Measurements from ENCODE around the gene CDC16.

The CDC16 gene

DNA sequence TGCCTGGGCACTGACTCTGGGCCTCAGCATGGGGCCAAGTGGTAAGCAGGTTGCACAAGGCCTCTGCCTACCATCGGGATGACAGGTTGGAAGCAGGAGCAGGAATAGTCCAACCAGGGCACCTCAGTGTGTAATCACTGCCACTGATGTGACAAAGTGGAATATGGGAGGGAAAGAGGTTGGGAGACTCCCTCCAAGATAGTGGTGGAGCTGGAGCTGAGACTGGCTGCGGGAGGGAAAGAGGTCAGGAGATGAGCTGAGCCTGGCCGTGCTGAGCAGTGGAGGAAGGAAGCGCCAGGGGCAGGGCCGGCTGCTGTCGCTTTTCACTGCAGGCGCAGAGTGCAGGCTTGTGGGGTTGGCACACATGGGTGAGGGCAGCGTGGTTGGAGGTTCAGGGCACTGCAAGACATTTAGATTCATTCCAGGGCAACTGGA lies 53.5 kb downstream of the CDC16 start:
- H3K27me3 ChIP-seq (ENCODE audit: control insufficient read depth, insufficient read depth, low read length, poor library complexity, severe bottlenecking), result no peaks in the 10 kb centered on the region
- H3K4me1 ChIP-seq (ENCODE audit: control insufficient read depth, insufficient read depth, low read length), result no peaks in the 10 kb centered on the region
- H3K27ac ChIP-seq (ENCODE audit: insufficient read depth, low read depth, low read length, poor library complexity, severe bottlenecking), result no peak overlapping the region
- no peak overlapping the region for H3K4me3 ChIP-seq (ENCODE audit: insufficient read depth, low read depth, low read length)
- no peaks in the 10 kb centered on the region for H3K9me3 ChIP-seq (ENCODE audit: control insufficient read depth, low read length)
- peaks cover 11% of the 10 kb centered on the region for H3K36me3 ChIP-seq (ENCODE audit: control insufficient read depth, insufficient read depth, low read length)
- 95 to 97% methylated on average over 8 of the region's 8 CpGs for WGBS, 2 experiments

DNA sequence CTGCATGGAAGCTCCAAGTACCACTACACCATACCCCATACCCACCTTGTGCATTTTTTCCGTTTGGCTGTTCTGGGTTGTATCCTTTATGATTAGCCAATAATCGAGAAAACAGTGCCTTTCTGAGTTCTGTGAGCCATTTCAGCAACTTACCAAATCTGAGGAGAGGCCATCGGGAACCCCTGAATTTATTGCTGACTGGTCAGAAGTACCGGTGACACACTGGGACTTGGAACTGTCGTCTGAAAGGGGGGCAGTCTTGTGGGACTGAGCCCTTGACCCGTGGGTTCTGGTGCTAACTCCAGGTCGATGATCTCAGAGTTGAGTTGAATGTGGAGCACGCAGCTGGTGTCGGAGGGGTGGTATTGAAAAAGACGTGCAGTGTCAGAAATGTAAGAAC lies 61.8 kb downstream of the CDC16 start:
- H3K36me3 ChIP-seq (ENCODE audit: control insufficient read depth, insufficient read depth, low read length), result peaks cover 20% of the 10 kb centered on the region
- WGBS, 2 experiments, result 95 to 96% methylated on average over 10 of the region's 10 CpGs
- no peaks in the 10 kb centered on the region for H3K27me3 ChIP-seq (ENCODE audit: control insufficient read depth, insufficient read depth, low read length, poor library complexity, severe bottlenecking)
- no peak overlapping the region for H3K27ac ChIP-seq (ENCODE audit: insufficient read depth, low read depth, low read length, poor library complexity, severe bottlenecking)
- no peaks in the 10 kb centered on the region for H3K9me3 ChIP-seq (ENCODE audit: control insufficient read depth, low read length)
- H3K4me1 ChIP-seq (ENCODE audit: control insufficient read depth, insufficient read depth, low read length), result no peaks in the 10 kb centered on the region
- H3K4me3 ChIP-seq (ENCODE audit: insufficient read depth, low read depth, low read length), result no peak overlapping the region

DNA sequence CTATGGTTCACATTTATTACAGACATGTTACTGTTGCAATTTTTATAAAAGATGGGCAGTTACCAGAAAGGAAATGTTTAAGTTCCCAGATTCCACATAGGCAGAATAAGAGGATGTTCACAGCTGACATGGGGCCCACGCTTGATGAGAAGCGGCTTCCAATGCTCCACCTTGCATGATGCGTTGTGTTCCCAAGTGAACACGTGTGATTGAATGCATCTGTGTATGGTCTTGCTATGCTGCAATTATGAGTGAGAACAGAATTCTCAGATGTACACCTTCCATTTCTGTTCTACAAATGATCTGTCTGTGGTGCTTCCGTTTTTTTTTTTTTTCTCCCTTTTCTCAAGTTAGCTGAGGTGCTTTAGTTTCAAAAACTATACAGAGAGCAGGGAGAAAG lies 62.2 kb downstream of the CDC16 start:
- no peaks in the 10 kb centered on the region for H3K27me3 ChIP-seq (ENCODE audit: control insufficient read depth, insufficient read depth, low read length, poor library complexity, severe bottlenecking)
- no peak overlapping the region for H3K4me3 ChIP-seq (ENCODE audit: insufficient read depth, low read depth, low read length)
- H3K4me1 ChIP-seq (ENCODE audit: control insufficient read depth, insufficient read depth, low read length), result no peaks in the 10 kb centered on the region
- WGBS, 2 experiments, result 94 to 95% methylated on average over 4 to 5 of the region's 5 CpGs
- no peak overlapping the region for H3K27ac ChIP-seq (ENCODE audit: insufficient read depth, low read depth, low read length, poor library complexity, severe bottlenecking)
- H3K36me3 ChIP-seq (ENCODE audit: control insufficient read depth, insufficient read depth, low read length), result peaks cover 21% of the 10 kb centered on the region
- no peaks in the 10 kb centered on the region for H3K9me3 ChIP-seq (ENCODE audit: control insufficient read depth, low read length)

DNA sequence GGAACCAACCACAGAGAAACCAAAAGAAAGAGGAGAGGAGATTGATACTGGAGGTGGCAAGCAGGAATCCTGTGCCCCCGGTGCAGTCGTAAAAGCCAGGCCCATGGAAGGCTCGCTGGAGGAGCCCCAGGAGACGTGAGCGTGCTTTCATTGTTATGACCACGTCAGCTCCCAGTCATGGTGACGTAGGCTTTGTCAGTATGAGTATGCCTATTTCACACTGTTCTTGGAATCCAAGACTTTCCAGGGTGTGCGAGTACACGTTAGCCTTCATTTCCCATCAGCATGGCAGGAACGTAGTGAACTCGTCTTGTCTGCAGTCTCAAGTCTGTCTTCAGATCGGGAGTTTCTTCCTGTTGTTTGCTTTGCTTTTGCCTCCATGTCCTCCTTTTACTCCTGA lies 64.2 kb downstream of the CDC16 start:
- 86 to 87% methylated on average over 12 of the region's 12 CpGs for WGBS, 2 experiments
- no peak overlapping the region for H3K27ac ChIP-seq (ENCODE audit: insufficient read depth, low read depth, low read length, poor library complexity, severe bottlenecking)
- no peak overlapping the region for H3K4me3 ChIP-seq (ENCODE audit: insufficient read depth, low read depth, low read length)
- H3K27me3 ChIP-seq (ENCODE audit: control insufficient read depth, insufficient read depth, low read length, poor library complexity, severe bottlenecking), result no peaks in the 10 kb centered on the region
- H3K9me3 ChIP-seq (ENCODE audit: control insufficient read depth, low read length), result no peaks in the 10 kb centered on the region
- H3K4me1 ChIP-seq (ENCODE audit: control insufficient read depth, insufficient read depth, low read length), result no peaks in the 10 kb centered on the region
- H3K36me3 ChIP-seq (ENCODE audit: control insufficient read depth, insufficient read depth, low read length), result peaks cover 28% of the 10 kb centered on the region

DNA sequence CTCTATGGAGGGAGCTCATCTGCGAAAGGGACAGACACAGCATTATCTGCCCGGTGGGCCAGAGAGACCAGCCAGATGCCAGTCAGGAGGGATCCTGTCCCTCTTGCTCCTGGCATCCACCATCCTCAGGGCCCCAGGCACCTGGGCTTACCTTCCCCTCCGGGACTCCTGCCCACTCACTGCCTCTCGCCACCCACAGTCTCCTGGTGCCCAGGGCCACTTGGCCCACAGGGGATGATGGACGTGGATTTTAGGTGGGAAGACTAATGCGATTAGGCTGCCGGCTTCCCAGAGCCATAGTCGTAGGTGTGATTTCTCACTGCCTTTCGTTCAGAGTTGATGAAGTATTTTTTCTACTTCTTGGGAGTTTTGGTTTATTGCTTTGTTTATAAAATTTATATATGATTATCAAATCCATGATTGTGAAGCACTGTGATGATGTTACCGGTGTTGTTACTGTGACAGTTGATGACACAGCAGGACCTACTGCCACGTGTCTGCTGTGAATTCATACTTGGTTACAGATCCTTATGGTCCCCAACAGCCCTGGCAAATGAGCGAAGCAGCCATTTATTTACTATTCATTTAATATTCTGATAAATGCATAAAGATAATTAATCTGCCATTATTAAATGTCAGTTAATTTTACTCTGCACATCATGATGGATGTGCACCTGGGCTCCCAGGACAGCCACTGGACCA lies 65.1 kb downstream of the CDC16 start:
- Histone ChIP-seq H3K4me1 (ENCODE audit: control insufficient read depth, insufficient read depth, low read length) (no peaks in the 10 kb centered on the region), H3K4me3 (ENCODE audit: insufficient read depth, low read depth, low read length) (no peak overlapping the region), H3K27me3 (ENCODE audit: control insufficient read depth, insufficient read depth, low read length, poor library complexity, severe bottlenecking) (no peaks in the 10 kb centered on the region), H3K36me3 (ENCODE audit: control insufficient read depth, insufficient read depth, low read length) (peaks cover 28% of the 10 kb centered on the region), H3K27ac (ENCODE audit: insufficient read depth, low read depth, low read length, poor library complexity, severe bottlenecking) (no peak overlapping the region), H3K9me3 (ENCODE audit: control insufficient read depth, low read length) (no peaks in the 10 kb centered on the region)
- WGBS, 2 experiments, result 95 to 98% methylated on average over 11 to 12 of the region's 12 CpGs

DNA sequence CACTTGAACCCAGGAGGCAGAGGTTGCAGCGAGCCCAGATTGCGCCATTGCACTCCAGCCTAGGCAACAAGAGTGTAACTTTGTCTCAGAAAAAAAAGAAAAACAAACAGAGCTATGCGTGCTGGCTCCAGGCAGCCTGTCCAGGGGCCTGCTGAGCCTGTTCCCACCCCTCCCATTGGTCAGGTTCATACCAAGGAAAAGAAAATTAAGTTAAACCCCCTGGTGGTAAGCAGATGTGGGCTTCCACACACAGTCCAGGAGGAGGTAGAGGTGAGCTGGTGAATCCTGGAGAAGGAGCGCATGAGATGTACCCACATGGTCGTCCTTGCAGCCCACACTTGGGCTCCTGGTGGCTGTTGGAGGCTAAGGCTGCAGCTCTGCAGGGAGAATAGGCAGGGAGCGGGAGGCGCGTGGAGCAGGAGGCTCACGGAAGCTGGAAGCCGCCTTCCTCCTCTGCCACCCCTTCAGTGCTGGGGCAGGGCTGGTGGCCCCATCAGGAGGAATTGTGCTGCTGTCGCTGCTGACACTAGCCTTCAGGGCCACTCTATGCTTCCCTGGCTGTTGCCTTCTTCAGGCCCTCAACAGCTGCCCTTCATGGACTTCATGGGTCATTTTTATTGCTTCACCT lies 69.1 kb downstream of the CDC16 start:
- Histone ChIP-seq H3K27ac (ENCODE audit: insufficient read depth, low read depth, low read length, poor library complexity, severe bottlenecking) (no peak overlapping the region), H3K4me3 (ENCODE audit: insufficient read depth, low read depth, low read length) (no peak overlapping the region), H3K27me3 (ENCODE audit: control insufficient read depth, insufficient read depth, low read length, poor library complexity, severe bottlenecking) (no peaks in the 10 kb centered on the region), H3K9me3 (ENCODE audit: control insufficient read depth, low read length) (no peaks in the 10 kb centered on the region), H3K36me3 (ENCODE audit: control insufficient read depth, insufficient read depth, low read length) (peaks cover 33% of the 10 kb centered on the region), H3K4me1 (ENCODE audit: control insufficient read depth, insufficient read depth, low read length) (no peaks in the 10 kb centered on the region)
- 94% methylated on average over 11 of the region's 11 CpGs for WGBS, 2 experiments

DNA sequence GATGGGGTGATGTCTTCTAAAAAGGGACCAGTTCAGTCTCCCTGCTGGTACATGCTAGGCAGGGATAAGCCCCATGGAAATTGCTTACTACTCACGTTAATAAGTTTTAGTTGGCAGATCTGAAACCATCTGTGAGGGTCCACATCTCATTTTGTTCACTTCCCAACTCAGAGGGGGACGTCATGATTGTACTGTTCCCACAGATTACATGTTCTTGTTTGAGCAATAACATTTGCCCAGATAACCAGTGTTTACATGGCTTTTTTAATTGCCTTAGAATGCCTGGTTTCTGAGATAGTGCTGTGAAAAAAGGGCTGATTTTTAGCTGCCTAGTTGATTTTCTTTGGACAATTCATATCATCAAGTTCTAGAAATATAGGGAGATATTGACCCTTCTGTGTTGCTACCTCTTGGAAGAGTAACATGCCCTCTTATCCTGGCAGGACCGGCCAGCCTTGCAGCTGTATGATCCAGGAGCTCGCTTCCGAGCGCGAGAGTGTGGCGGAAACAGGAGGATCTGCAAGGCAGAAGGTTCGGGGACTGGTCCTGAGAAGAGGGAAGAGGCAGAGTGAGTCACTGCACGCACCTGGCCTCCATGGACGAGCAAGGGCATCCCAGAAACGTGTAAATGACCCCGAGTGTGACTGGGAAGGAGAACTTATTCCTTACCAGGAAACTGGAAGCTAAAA lies 69.8 kb downstream of the CDC16 start:
- WGBS, 2 experiments, result 94 to 95% methylated on average over 13 of the region's 13 CpGs
- Histone ChIP-seq H3K27me3 (ENCODE audit: control insufficient read depth, insufficient read depth, low read length, poor library complexity, severe bottlenecking) (no peaks in the 10 kb centered on the region), H3K27ac (ENCODE audit: insufficient read depth, low read depth, low read length, poor library complexity, severe bottlenecking) (no peak overlapping the region), H3K9me3 (ENCODE audit: control insufficient read depth, low read length) (no peaks in the 10 kb centered on the region), H3K4me3 (ENCODE audit: insufficient read depth, low read depth, low read length) (no peak overlapping the region), H3K4me1 (ENCODE audit: control insufficient read depth, insufficient read depth, low read length) (no peaks in the 10 kb centered on the region), H3K36me3 (ENCODE audit: control insufficient read depth, insufficient read depth, low read length) (peaks cover 27% of the 10 kb centered on the region)

DNA sequence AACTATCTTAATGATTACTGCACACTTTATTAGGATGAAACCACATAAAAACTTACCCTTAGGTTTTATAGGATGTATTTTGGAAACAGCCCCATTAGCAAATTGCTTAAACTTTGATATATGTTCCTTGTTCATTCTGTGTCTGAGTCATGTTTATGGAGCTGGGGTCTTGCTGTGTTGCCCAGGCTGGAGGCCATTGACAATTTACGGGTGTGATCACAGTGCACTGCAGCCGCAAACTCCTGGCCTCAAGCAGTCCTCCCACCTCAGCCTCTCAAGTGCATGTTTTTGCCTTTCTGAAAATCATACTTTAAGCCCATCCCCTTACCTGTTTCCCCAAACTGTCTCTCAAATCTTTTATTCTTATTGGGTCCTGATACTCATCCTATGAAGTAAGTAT lies 74.4 kb downstream of the CDC16 start:
- Histone ChIP-seq H3K27me3 (ENCODE audit: control insufficient read depth, insufficient read depth, low read length, poor library complexity, severe bottlenecking) (no peaks in the 10 kb centered on the region), H3K4me1 (ENCODE audit: control insufficient read depth, insufficient read depth, low read length) (no peaks in the 10 kb centered on the region), H3K36me3 (ENCODE audit: control insufficient read depth, insufficient read depth, low read length) (peaks cover 5% of the 10 kb centered on the region), H3K27ac (ENCODE audit: insufficient read depth, low read depth, low read length, poor library complexity, severe bottlenecking) (no peak overlapping the region), H3K4me3 (ENCODE audit: insufficient read depth, low read depth, low read length) (no peak overlapping the region), H3K9me3 (ENCODE audit: control insufficient read depth, low read length) (no peaks in the 10 kb centered on the region)
- 92 to 96% methylated on average over 2 of the region's 2 CpGs for WGBS, 2 experiments

DNA sequence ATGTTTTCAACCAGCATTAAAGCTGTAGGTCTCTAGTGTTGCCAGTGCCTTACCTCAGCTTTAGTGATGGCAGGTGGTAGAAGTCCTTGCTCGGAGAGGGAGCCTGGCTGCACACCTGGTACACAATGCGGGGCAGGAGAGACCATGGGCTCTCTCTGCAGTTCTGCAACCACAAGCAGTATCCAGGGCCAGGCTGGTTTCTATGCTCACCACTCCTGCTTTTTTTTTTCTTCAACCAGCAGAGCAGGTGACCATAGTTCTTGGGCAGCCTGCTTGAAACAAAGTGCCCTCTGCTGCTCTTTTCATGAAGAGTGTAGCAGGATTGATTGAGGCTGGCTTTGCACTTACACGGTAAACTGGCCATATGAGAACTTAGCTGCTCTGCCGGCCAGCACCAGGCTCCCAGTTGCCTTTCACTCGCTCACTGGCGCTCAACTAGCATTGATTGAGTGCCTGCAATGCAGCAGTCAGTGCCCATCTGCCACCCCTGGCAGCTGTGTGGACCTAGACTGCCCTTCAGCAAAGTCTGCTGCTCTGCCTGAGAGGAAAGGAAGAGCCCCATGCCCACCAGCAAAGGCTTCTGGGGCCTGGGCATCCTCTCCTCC lies 75.2 kb downstream of the CDC16 start:
- H3K4me3 ChIP-seq (ENCODE audit: insufficient read depth, low read depth, low read length), result no peak overlapping the region
- WGBS, 2 experiments, result 85 to 87% methylated on average over 6 of the region's 6 CpGs

DNA sequence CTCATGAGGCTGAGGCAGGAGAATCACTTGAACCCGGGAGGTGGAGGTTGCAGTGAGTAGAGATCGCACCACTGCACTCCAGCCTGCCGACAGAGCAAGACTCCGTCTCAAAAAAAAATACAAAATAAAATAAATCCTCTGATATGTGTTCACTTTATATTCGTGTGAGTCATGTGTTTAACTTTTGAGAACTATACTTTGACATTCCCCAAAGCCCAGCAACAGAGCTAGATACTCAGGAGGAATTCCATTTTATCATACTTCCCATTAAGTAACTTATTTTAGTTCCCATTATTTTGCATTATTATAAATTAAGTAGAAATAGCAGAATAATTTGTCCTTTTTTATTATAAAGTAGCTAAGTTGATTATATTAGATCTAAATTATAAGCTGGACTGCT lies 76.3 kb downstream of the CDC16 start:
- Histone ChIP-seq H3K4me3 (ENCODE audit: insufficient read depth, low read depth, low read length) (no peak overlapping the region), H3K27ac (ENCODE audit: insufficient read depth, low read depth, low read length, poor library complexity, severe bottlenecking) (no peak overlapping the region), H3K9me3 (ENCODE audit: control insufficient read depth, low read length) (no peaks in the 10 kb centered on the region), H3K4me1 (ENCODE audit: control insufficient read depth, insufficient read depth, low read length) (no peaks in the 10 kb centered on the region), H3K27me3 (ENCODE audit: control insufficient read depth, insufficient read depth, low read length, poor library complexity, severe bottlenecking) (no peaks in the 10 kb centered on the region), H3K36me3 (ENCODE audit: control insufficient read depth, insufficient read depth, low read length) (peaks cover 5% of the 10 kb centered on the region)
- 88 to 89% methylated on average over 2 to 5 of the region's 5 CpGs for WGBS, 2 experiments

More for the DNA sequence above, 75.2 kb downstream of the CDC16 start:
- Histone ChIP-seq H3K4me1 (ENCODE audit: control insufficient read depth, insufficient read depth, low read length) (no peaks in the 10 kb centered on the region), H3K27ac (ENCODE audit: insufficient read depth, low read depth, low read length, poor library complexity, severe bottlenecking) (no peak overlapping the region), H3K27me3 (ENCODE audit: control insufficient read depth, insufficient read depth, low read length, poor library complexity, severe bottlenecking) (no peaks in the 10 kb centered on the region), H3K9me3 (ENCODE audit: control insufficient read depth, low read length) (no peaks in the 10 kb centered on the region), H3K36me3 (ENCODE audit: control insufficient read depth, insufficient read depth, low read length) (peaks cover 5% of the 10 kb centered on the region)

All from ectodermal cell (in vitro differentiated cells).